Measurements from ENCODE around the gene NLGN1.

DNA sequence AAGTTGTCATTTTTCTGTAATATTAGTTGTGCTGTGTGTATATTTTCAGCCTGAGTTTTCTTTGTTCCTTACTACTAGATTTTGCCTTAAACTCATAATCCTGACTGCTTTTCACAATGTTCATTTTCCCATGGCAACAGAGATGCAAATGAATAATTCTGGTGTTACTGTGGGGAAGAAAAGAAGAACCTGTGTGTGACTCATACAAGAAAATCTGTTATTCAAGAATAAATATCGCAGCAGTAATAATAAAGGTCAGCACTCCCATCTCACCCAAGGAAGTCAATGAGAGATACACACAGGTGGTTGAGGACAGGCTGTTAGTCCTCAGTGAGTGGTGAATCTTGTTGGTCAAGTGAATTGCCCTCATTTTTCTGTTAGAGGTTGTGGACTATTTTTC is 805.0 kb downstream of the NLGN1 start:
- TF ChIP-seq EZH2 (IDR thresholded peaks at IDR 0.05; ENCODE audit: insufficient read depth, poor library complexity, severe bottlenecking) (no peak), EZH2phosphoT487 (IDR thresholded peaks at IDR 0.05; ENCODE audit: insufficient read depth, low read depth) (no peak)

Measured in GM23248 (cell line).